22Rv1 (cell line): Measurements from ENCODE around the gene SKIDA1.

Experiments
- CTCF ChIP-seq: fragments of 450-650 bp; IDR thresholded peaks from 2 replicates; pipeline ENCODE4 v1.5.1; 2017; ENCODE audit warnings: mild to moderate bottlenecking
- ZFX ChIP-seq: fragments of 450-650 bp; IDR thresholded peaks from 2 replicates; pipeline ENCODE4 v1.6.1; 2017; ENCODE audit warnings: antibody characterized with exemption, borderline replicate concordance

GRCh38 chr10:21495002-21495751 lies 30.3 kb downstream of the SKIDA1 start:
- TF ChIP-seq CTCF (no peak), ZFX (no peak)
